BE2C (cell line): Measurements from ENCODE around the gene F2R.
"Not testable (repeated sequence)": the region's sequence is repeated elsewhere in the genome, so short reads cannot be mapped to it uniquely, and the experiment has no call there.

Source experiments
- DNase-seq: peaks from one replicate; pipeline ENCODE4 v3.0.0-alpha.2; 2020
- H3K27me3 ChIP-seq: fragments of 250-450 bp; sonication (Bioruptor Pico); 2 replicates; pipeline ENCODE4 v1.5.1; 2020; ENCODE audit warnings: mild to moderate bottlenecking
- H3K36me3 ChIP-seq: fragments of 250-450 bp; sonication (Bioruptor Pico); 2 replicates; pipeline ENCODE4 v1.5.1; 2020; ENCODE audit warnings: mild to moderate bottlenecking
- H3K4me1 ChIP-seq: fragments of 250-450 bp; sonication (Bioruptor Pico); 2 replicates; pipeline ENCODE4 v1.5.1; 2020
- H3K4me3 ChIP-seq: 2 replicates; pipeline ENCODE4 v1.5.1; 2011; ENCODE audit warnings: low read depth, low read length
- H3K9me3 ChIP-seq: fragments of 250-450 bp; sonication (Bioruptor Pico); 2 replicates; pipeline ENCODE4 v1.5.1; 2020
- CTCF ChIP-seq: IDR thresholded peaks from 2 replicates; pipeline ENCODE4 v1.5.1; 2012; ENCODE audit warnings: mild to moderate bottlenecking, low read depth, low read length

The F2R gene

GRCh38 chr5:76736679-76737556 lies 21.0 kb downstream of the F2R start:
- TF ChIP-seq CTCF, result no peak
- DNase-seq, result no peak
- Histone ChIP-seq H3K36me3 (no peaks in the 10 kb centered on the region), H3K4me3 (no peak overlapping the region), H3K9me3 (no peaks in the 10 kb centered on the region), H3K4me1 (no peaks in the 10 kb centered on the region), H3K27me3 (peaks cover 7% of the 10 kb centered on the region; the same call in 1 of the 2 replicates)

- no peaks in the 10 kb centered on the region for H3K9me3 ChIP-seq
- peaks cover 4% of the 10 kb centered on the region; the same call in 1 of the 2 replicates for H3K27me3 ChIP-seq
- no peaks in the 10 kb centered on the region for H3K36me3 ChIP-seq
- DNase-seq, result no peak
- TF ChIP-seq CTCF, result no peak
- H3K4me3 ChIP-seq, result no peak overlapping the region
- no peaks in the 10 kb centered on the region for H3K4me1 ChIP-seq
Observed at GRCh38 chr5:76737846-76738245, 21.9 kb downstream of the F2R start.

GRCh38 chr5:76741506-76741905 lies 25.6 kb downstream of the F2R start:
- H3K4me1 ChIP-seq, H3K4me3 ChIP-seq, H3K9me3 ChIP-seq, H3K36me3 ChIP-seq, H3K27me3 ChIP-seq, DNase-seq: not testable (repeated sequence)

- Histone ChIP-seq H3K27me3 (no peaks in the 10 kb centered on the region; the same call in none of the 2 replicates), H3K4me3 (no peak overlapping the region), H3K9me3 (no peaks in the 10 kb centered on the region), H3K4me1 (no peaks in the 10 kb centered on the region), H3K36me3 (no peaks in the 10 kb centered on the region)
- no peak for TF ChIP-seq CTCF
- DNase-seq, result no peak
Observed at GRCh38 chr5:76742583-76742982, 26.7 kb downstream of the F2R start.

- TF ChIP-seq CTCF, result no peak
- H3K9me3 ChIP-seq, result no peaks in the 10 kb centered on the region
- H3K27me3 ChIP-seq, result no peaks in the 10 kb centered on the region; the same call in none of the 2 replicates
- no peak overlapping the region for H3K4me3 ChIP-seq
- no peaks in the 10 kb centered on the region for H3K4me1 ChIP-seq
- no peak for DNase-seq
- H3K36me3 ChIP-seq, result no peaks in the 10 kb centered on the region
Observed at GRCh38 chr5:76744632-76745031, 28.7 kb downstream of the F2R start.

- no peaks in the 10 kb centered on the region for H3K4me1 ChIP-seq
- H3K36me3 ChIP-seq, result no peaks in the 10 kb centered on the region
- no peak for DNase-seq
- H3K9me3 ChIP-seq, result no peaks in the 10 kb centered on the region
- H3K4me3 ChIP-seq, result no peak overlapping the region
- H3K27me3 ChIP-seq, result peaks cover 3% of the 10 kb centered on the region
- TF ChIP-seq CTCF, result no peak
Observed at GRCh38 chr5:76745670-76746069, 29.7 kb downstream of the F2R start.
